ENCODE results near the gene RLF. TPM values are rescaled to one million over a fixed set of nuclear protein-coding genes. Genes with fewer than 3 reads are reported as not detected.
A peak's percentile ranks its signal among the peaks of the same experiment; 100 is the strongest.

The RLF gene
- total and polyA plus RNA-seq, 2 of the 8 experiments (the other 6 are each of a cell fraction or from before 2014, with no cell fraction given) = 4.2 to 18.0 TPM

DNA sequence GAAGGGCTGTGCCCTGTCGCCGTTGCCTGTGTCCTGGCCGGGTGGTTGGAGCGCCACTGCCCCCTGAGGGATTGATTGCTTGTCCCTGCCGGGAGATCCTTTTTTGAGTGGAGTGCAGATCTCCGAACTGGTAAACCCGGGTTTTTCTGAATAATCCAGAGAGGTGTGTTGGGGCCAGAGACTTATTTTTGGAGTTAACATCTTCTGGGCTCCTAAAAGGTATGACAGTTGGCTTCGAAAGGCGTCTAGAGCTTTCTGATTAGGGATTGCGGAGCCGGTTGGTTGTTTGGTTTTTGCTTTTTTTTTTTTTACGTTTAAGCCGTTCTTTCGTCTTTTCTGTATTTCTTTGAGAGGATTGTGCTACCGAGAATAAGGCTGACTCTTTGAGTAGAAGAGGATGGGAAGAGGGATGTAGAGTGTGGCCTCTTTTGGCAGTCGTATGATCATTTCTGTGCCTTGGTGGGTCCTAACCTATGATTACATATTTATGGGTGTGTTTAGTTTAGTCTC lies 756 bp downstream of the RLF start:
- H3K79me2 ChIP-seq (ENCODE audit: control insufficient read depth in 1 of 2, insufficient read depth in 2 of 2, low read length in 2 of 2) = peaks cover 35 to 56% of the 10 kb centered on the region in 2 experiments
- H4K20me1 ChIP-seq (replicated peaks in 1 of 2; ENCODE audit: control insufficient read depth in 1 of 2, insufficient read depth in 2 of 2, low read length in 2 of 2) = peaks cover 10 to 13% of the 10 kb centered on the region in 2 experiments
- H3K23me2 ChIP-seq (ENCODE audit: low read depth, low read length) = peaks cover 5% of the 10 kb centered on the region
- no peak overlapping the region for H3K18ac ChIP-seq (ENCODE audit: extremely low read depth, low read length)
- no peak overlapping the region for H3K4ac ChIP-seq (replicated peaks; ENCODE audit: insufficient read length, low read depth, low read length)
- H3K9ac ChIP-seq (replicated peaks in 1 of 4; ENCODE audit: extremely low read depth in 1 of 4, low read depth in 3 of 4, low read length in 3 of 4) = peak overlapping the region; percentile 81 to 94 (median 92)
- DNase-seq (ENCODE audit: low read depth in 1 of 2, low spot score in 2 of 2) (no peak), FAIRE-seq (no peak)
- no peak overlapping the region for H2BK120ac ChIP-seq (replicated peaks; ENCODE audit: low read depth, low read length)
- no peak overlapping the region for H2BK20ac ChIP-seq (ENCODE audit: low read length)
- H3K4me3 ChIP-seq (ENCODE audit: extremely low read depth in 1 of 4, insufficient read depth in 2 of 4, low read depth in 3 of 4, low read length in 4 of 4) = peak overlapping the region; percentile 78 to 99 (median 95)
- no peaks in the 10 kb centered on the region for H3K9me3 ChIP-seq (ENCODE audit: insufficient read depth in 2 of 2, low read depth in 1 of 2, low read length in 1 of 2)
- no peak overlapping the region for H2BK5ac ChIP-seq (ENCODE audit: low read depth, low read length)
- H4K91ac ChIP-seq (replicated peaks; ENCODE audit: insufficient read length, low read length) = no peak overlapping the region
- H3K56ac ChIP-seq (replicated peaks; ENCODE audit: insufficient read length, low read depth, low read length) = no peak overlapping the region
- H3K27me3 ChIP-seq (replicated peaks in 1 of 4; ENCODE audit: control insufficient read depth in 3 of 4, extremely low read depth in 1 of 4, insufficient read depth in 3 of 4, low read length in 3 of 4) = no peaks in the 10 kb centered on the region
- peak overlapping the region; percentile 87; the same call in 1 of the 2 replicates for H3K27ac ChIP-seq (ENCODE audit: low read depth, low read length)
- no peak overlapping the region for H4K5ac ChIP-seq (ENCODE audit: insufficient read length, low read depth, low read length)
- peak overlapping the region; percentile 54 to 78 for H3K4me2 ChIP-seq (ENCODE audit: insufficient read depth in 1 of 2, low read depth in 2 of 2, low read length in 2 of 2)
- no peaks in the 10 kb centered on the region for H3K36me3 ChIP-seq (ENCODE audit: control insufficient read depth in 2 of 4, insufficient read depth in 4 of 4, low read length in 3 of 4)
- peaks cover 0 to 4% (median 2%) of the 10 kb centered on the region in 4 experiments; a peak in 4 of 7 replicates for H3K4me1 ChIP-seq (replicated peaks in 1 of 4; ENCODE audit: control insufficient read depth in 3 of 4, insufficient read depth in 4 of 4, low read length in 3 of 4)
- no peak overlapping the region for H2BK15ac ChIP-seq (ENCODE audit: low read length)
- peak overlapping the region; percentile 95; the same call in 1 of the 2 replicates for H4K8ac ChIP-seq (ENCODE audit: extremely low read depth, insufficient read depth, low read length)
- H2AK5ac ChIP-seq (ENCODE audit: low read depth, low read length) = no peak overlapping the region
- H2BK12ac ChIP-seq (ENCODE audit: low read depth, low read length) = no peak overlapping the region
- no peak for TF ChIP-seq HDAC6 (IDR thresholded peaks at IDR 0.05; ENCODE audit: low read depth, low read length)
- peak; percentile 5 for TF ChIP-seq SAP30 (IDR thresholded peaks at IDR 0.05; ENCODE audit: insufficient read depth, insufficient replicate concordance, low read length)
- no peak overlapping the region for H3K14ac ChIP-seq (ENCODE audit: insufficient read length)
- 3% methylated on average over 12 of the region's 16 CpGs; no CpG with 5 or more reads in 1 of the 2 experiments for WGBS, 2 experiments (ENCODE audit: extremely low coverage in 1 of 2, insufficient coverage in 1 of 2, insufficient read length in 1 of 2, insufficient replicate concordance in 2 of 2, low coverage in 1 of 2, low lambda C conversion rate in 2 of 2, missing lambda C conversion rate in 1 of 2)
- H3K79me1 ChIP-seq (ENCODE audit: low read depth, low read length) = peaks cover 4% of the 10 kb centered on the region; the same call in 1 of the 2 replicates
- no peak overlapping the region for H2AFZ ChIP-seq (ENCODE audit: low read length)
- ChIA-PET CTCF (ENCODE audit: partially characterized antibody) (interaction anchor here (1.0 to 3.8 kb wide), 4 partner anchors 9 to 243 kb away, joined by 3 to 19 read pairs (median 6); no protein-coding TSS in a partner anchor), POLR2A (ENCODE audit: partially characterized antibody) (interaction anchor here (0.9 to 2.2 kb wide), 4 partner anchors 8 to 265 kb away, joined by 3 to 6 read pairs (median 4); partner anchors contain the start of gene ZMPSTE24)
- no peak overlapping the region for H3K23ac ChIP-seq (ENCODE audit: insufficient read length)
